HG03066 (cell line): ENCODE data around the gene SLCO1A2.

ENCODE experiments used
- ATAC-seq: cut with Tn5 transposase; IDR thresholded peaks from one replicate; pipeline ENCODE4 v1.9.1; 2021; ENCODE audit warnings: low read depth; ENCODE audit not compliant: unreplicated experiment

The SLCO1A2 gene

GRCh38 chr12:21220266-21220665 is 114.5 kb downstream of the SLCO1A2 start:
- no peak for ATAC-seq

- no peak for ATAC-seq
These were observed 115.5 kb downstream of the SLCO1A2 start for GRCh38 chr12:21219206-21219605.
